ENCODE data around the gene HOXD4. TPM values are rescaled to one million over a fixed set of nuclear protein-coding genes. Genes with fewer than 3 reads are reported as not detected.
A peak's percentile ranks its signal among the peaks of the same experiment; 100 is the strongest.

HOXD4 gene
- total RNA-seq, 1 experiment from 2014 or later = 1.2 TPM

DNA sequence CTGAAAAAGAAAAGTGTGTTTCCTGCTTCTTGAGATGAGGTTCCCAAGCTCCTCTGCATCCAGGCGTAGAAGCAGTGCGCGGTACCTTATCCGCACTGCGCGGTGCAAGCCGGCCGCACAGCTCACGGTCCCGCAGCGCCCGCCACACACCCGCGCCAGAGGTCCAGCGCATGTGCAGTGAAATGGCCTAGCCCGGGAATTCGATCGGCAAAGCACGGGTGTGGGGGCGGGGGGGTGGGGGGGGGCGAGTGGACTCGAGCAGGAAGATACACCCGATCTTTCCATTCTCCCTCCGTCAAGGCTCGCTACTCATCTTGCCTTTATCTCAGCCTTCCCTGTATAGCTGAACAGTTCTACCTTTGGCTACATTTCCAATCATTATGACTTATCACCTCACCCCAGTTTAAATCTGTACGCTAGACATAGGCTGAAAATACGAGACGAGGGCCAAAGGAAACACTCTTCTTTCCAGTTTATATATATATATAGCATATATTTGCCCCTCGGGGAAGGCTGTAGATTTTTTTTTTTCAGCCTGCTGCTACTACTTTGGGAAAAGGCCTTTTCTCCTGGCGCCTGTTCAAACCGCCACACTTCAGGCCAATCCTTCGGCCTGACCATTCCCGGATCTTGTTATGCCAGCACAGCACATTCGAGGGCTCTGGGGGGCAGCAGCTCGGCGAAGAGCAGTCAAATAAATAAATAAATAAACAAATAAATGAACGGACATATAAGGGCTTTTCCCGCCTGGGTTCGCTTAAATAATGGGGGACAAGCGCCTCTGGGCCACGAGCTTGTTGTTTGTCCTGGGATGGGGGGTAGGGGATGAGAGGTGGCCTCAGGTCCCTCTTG lies 11.5 kb upstream of the HOXD4 start:
- Histone ChIP-seq H3K27me3 (replicated peaks; ENCODE audit: control insufficient read depth, insufficient read depth, low read length) (no peaks in the 10 kb centered on the region), H3K36me3 (ENCODE audit: control insufficient read depth, insufficient read depth, low read length) (no peaks in the 10 kb centered on the region), H3K9me3 (no peaks in the 10 kb centered on the region), H3K4me1 (0 out of 2 replicates have a peak, but pooled peaks cover 8% of the 10 kb centered on the region), H3K4me3 (ENCODE audit: low read depth, low read length) (no peak overlapping the region)
- Mint-ChIP-seq H3K4me3 (ENCODE audit: unreplicated experiment) (no peak overlapping the region), H3K36me3 (ENCODE audit: insufficient read depth, unreplicated experiment) (no peaks in the 10 kb centered on the region), H3K4me1 (ENCODE audit: low read depth, unreplicated experiment) (peaks cover 7% of the 10 kb centered on the region), H3K27me3 (ENCODE audit: insufficient read depth, unreplicated experiment) (peaks cover 35% of the 10 kb centered on the region), H3K27ac (ENCODE audit: unreplicated experiment) (no peak overlapping the region), H3K9me3 (ENCODE audit: unreplicated experiment) (no peaks in the 10 kb centered on the region)
- BruUV-seq (replicated peaks) = no TSS peak
- TF ChIP-seq, protein P1, sequence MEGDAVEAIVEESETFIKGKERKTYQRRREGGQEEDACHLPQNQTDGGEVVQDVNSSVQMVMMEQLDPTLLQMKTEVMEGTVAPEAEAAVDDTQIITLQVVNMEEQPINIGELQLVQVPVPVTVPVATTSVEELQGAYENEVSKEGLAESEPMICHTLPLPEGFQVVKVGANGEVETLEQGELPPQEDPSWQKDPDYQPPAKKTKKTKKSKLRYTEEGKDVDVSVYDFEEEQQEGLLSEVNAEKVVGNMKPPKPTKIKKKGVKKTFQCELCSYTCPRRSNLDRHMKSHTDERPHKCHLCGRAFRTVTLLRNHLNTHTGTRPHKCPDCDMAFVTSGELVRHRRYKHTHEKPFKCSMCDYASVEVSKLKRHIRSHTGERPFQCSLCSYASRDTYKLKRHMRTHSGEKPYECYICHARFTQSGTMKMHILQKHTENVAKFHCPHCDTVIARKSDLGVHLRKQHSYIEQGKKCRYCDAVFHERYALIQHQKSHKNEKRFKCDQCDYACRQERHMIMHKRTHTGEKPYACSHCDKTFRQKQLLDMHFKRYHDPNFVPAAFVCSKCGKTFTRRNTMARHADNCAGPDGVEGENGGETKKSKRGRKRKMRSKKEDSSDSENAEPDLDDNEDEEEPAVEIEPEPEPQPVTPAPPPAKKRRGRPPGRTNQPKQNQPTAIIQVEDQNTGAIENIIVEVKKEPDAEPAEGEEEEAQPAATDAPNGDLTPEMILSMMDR (IDR thresholded peaks at IDR 0.05; ENCODE audit: insufficient read depth in 1 of 2, low read depth in 1 of 2, low read length in 1 of 2, severe bottlenecking in 1 of 2, unreplicated experiment in 1 of 2) = no peak
- ChIA-PET CTCF (no interaction called here), POLR2A (no interaction called here)
- DNase-seq = no peak
- intact Hi-C loops (cut with micrococcal nuclease; ENCODE audit: unreplicated experiment) = loop anchor here (5.0 kb wide), 1 partner anchor 47 kb away; the partner anchor contains the start of gene HOXD1

DNA sequence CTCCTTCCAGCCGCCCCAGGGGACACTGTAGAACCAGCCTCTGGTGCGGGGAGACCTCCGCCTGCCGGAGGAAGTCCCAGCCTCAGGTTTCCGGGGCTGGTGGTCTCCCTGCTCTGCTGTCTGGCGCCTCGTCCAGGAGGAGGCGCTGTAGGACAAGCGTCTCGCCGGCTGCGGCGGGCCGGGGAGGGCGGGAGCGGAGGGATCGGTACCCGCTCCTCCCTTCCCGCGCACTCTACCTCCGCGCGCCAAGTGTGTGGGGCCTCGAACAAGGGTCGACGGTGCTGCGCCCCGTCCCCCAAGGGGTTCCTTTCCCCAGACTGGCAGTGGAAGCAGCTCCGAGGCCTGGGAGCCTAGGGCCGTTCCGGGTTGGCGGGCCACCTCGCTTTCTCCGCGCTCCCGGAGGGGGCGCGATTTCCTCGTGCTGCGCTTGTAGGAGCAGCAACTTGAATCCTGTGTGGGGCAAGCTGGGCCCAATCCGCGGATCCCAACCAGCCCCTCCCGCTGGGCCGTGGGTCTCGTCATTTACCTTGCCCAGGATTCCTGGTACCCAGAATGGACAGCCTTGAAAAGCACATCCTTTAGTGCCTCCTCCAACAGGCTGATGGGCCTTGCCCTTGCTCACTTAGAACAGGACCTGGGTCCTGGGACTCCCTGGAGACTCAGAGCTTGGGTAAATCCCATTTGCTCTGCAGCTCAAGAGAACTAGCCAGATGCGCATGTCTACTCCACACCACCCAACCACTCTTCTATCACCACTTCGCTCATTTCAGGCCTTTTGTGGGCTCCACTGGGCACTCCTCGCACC lies 10.6 kb upstream of the HOXD4 start:
- Histone ChIP-seq H3K4me3 (ENCODE audit: low read depth, low read length) (no peak overlapping the region), H3K4me1 (0 out of 2 replicates have a peak, but pooled peaks cover 7% of the 10 kb centered on the region), H3K36me3 (ENCODE audit: control insufficient read depth, insufficient read depth, low read length) (no peaks in the 10 kb centered on the region), H3K9me3 (no peaks in the 10 kb centered on the region), H3K27me3 (replicated peaks; ENCODE audit: control insufficient read depth, insufficient read depth, low read length) (0 out of 2 replicates have a peak, but pooled peaks cover 1% of the 10 kb centered on the region)
- BruUV-seq (replicated peaks) = no TSS peak
- Mint-ChIP-seq H3K4me1 (ENCODE audit: low read depth, unreplicated experiment) (peaks cover 7% of the 10 kb centered on the region), H3K9me3 (ENCODE audit: unreplicated experiment) (no peaks in the 10 kb centered on the region), H3K27me3 (ENCODE audit: insufficient read depth, unreplicated experiment) (peaks cover 27% of the 10 kb centered on the region), H3K4me3 (ENCODE audit: unreplicated experiment) (no peak overlapping the region), H3K36me3 (ENCODE audit: insufficient read depth, unreplicated experiment) (no peaks in the 10 kb centered on the region), H3K27ac (ENCODE audit: unreplicated experiment) (no peak overlapping the region)
- intact Hi-C loops (cut with micrococcal nuclease; ENCODE audit: unreplicated experiment) = no loop called here
- ChIA-PET CTCF (no interaction called here), POLR2A (no interaction called here)
- DNase-seq = peak in 1 of 2 experiments; percentile 14
- TF ChIP-seq, protein P1 (IDR thresholded peaks at IDR 0.05; ENCODE audit: insufficient read depth in 1 of 2, low read depth in 1 of 2, low read length in 1 of 2, severe bottlenecking in 1 of 2, unreplicated experiment in 1 of 2) = peak in 1 of 2 experiments; percentile 0

DNA sequence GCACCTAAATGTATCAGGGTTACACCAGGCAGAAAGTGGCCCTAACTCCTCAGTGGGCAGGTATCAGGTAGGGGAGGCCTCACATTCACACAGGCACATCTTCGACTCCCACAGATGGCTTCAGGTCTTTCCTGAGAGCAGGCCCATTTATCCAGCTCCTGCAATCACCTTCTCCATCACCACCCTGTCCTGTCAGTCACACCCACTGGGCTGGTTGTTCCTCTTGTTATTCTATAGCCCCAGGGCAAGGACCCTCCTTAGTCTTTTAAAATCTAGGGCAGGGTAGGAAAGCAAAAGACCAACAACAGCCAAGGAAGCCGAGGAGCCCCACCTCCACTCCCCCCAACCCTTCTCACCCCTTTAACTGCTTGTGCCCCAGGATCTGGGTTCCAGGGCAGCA lies 9.1 kb upstream of the HOXD4 start:
- H3K4me1 ChIP-seq = no peaks in the 10 kb centered on the region
- no peaks in the 10 kb centered on the region for H3K4me1 Mint-ChIP-seq (ENCODE audit: low read depth, unreplicated experiment)
- no peak overlapping the region for H3K4me3 ChIP-seq (ENCODE audit: low read depth, low read length)
- 0 out of 2 replicates have a peak, but pooled peaks cover 1% of the 10 kb centered on the region for H3K27me3 ChIP-seq (replicated peaks; ENCODE audit: control insufficient read depth, insufficient read depth, low read length)
- DNase-seq = no peak
- no peak overlapping the region for H3K4me3 Mint-ChIP-seq (ENCODE audit: unreplicated experiment)
- no peak overlapping the region for H3K27ac Mint-ChIP-seq (ENCODE audit: unreplicated experiment)
- TF ChIP-seq, protein P1 (IDR thresholded peaks at IDR 0.05; ENCODE audit: insufficient read depth in 1 of 2, low read depth in 1 of 2, low read length in 1 of 2, severe bottlenecking in 1 of 2, unreplicated experiment in 1 of 2) = no peak
- H3K36me3 Mint-ChIP-seq (ENCODE audit: insufficient read depth, unreplicated experiment) = no peaks in the 10 kb centered on the region
- no peaks in the 10 kb centered on the region for H3K9me3 Mint-ChIP-seq (ENCODE audit: unreplicated experiment)
- BruUV-seq (replicated peaks) = no TSS peak
- ChIA-PET POLR2A (no interaction called here), CTCF (no interaction called here)
- no peaks in the 10 kb centered on the region for H3K36me3 ChIP-seq (ENCODE audit: control insufficient read depth, insufficient read depth, low read length)
- peaks cover 23% of the 10 kb centered on the region for H3K27me3 Mint-ChIP-seq (ENCODE audit: insufficient read depth, unreplicated experiment)
- intact Hi-C loops (cut with micrococcal nuclease; ENCODE audit: unreplicated experiment) = no loop called here
- H3K9me3 ChIP-seq = no peaks in the 10 kb centered on the region
